Measurements from ENCODE around the gene PIH1D2.

DNA sequence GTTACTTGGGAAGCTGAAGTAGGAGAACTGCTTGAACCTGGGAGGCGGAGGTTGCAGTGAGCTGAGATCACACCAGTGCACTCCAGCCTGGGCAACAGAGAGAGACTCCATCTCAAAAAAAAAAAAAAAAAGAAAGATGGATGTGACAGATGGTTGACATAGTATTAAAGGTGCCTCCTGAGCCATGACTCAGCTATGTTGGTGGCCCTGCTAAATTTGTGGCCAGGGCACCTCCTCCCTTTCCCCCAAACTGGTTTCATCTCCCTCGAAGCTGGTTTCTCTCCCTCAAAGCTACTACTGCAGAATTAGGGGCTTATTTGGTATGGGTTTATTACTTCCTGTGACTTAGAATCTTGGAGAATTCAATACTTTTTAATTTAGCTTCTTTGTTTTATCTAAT, 44.4 kb upstream of the PIH1D2 start:
- TF ChIP-seq, protein P1, sequence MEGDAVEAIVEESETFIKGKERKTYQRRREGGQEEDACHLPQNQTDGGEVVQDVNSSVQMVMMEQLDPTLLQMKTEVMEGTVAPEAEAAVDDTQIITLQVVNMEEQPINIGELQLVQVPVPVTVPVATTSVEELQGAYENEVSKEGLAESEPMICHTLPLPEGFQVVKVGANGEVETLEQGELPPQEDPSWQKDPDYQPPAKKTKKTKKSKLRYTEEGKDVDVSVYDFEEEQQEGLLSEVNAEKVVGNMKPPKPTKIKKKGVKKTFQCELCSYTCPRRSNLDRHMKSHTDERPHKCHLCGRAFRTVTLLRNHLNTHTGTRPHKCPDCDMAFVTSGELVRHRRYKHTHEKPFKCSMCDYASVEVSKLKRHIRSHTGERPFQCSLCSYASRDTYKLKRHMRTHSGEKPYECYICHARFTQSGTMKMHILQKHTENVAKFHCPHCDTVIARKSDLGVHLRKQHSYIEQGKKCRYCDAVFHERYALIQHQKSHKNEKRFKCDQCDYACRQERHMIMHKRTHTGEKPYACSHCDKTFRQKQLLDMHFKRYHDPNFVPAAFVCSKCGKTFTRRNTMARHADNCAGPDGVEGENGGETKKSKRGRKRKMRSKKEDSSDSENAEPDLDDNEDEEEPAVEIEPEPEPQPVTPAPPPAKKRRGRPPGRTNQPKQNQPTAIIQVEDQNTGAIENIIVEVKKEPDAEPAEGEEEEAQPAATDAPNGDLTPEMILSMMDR (IDR thresholded peaks at IDR 0.05), result no peak
- TF ChIP-seq POLR2A (IDR thresholded peaks at IDR 0.05), result no peak
